Neural progenitor cell (in vitro differentiated cells): Measurements from ENCODE around the gene COX6B1. TPM values are rescaled to one million over a fixed set of nuclear protein-coding genes. Genes with fewer than 3 reads are reported as not detected.

ENCODE experiments used
- DNase-seq: peaks from one replicate; pipeline ENCODE4 v3.0.0-alpha.2; 2016; ENCODE audit warnings: low spot score
- H2AFZ ChIP-seq: fragments of 200-600 bp; sonication (generic); replicated peaks from 2 replicates; pipeline ENCODE4 v1.6.1; 2016; ENCODE audit warnings: antibody characterized with exemption
- H3F3A ChIP-seq: fragments of 200-600 bp; sonication (generic); 2 replicates; pipeline ENCODE4 v1.6.1; 2016; ENCODE audit warnings: antibody characterized with exemption, low read depth
- H3K27ac ChIP-seq: fragments of 200-600 bp; sonication (generic); 2 replicates; pipeline ENCODE4 v1.5.1; 2016; ENCODE audit warnings: mild to moderate bottlenecking
- H3K27me3 ChIP-seq: fragments of 200-600 bp; sonication (generic); 2 replicates; pipeline ENCODE4 v1.6.1; 2016; ENCODE audit warnings: mild to moderate bottlenecking, moderate library complexity
- H3K36me3 ChIP-seq: fragments of 200-600 bp; sonication (generic); 2 replicates; pipeline ENCODE4 v1.5.1; 2016
- H3K4me1 ChIP-seq: fragments of 200-600 bp; sonication (generic); 2 replicates; pipeline ENCODE4 v1.6.1; 2016; ENCODE audit warnings: mixed run types
- H3K4me2 ChIP-seq: fragments of 200-600 bp; sonication (generic); 2 replicates; pipeline ENCODE4 v1.6.1; 2016
- H3K4me3 ChIP-seq: fragments of 200-600 bp; sonication (generic); 2 replicates; pipeline ENCODE4 v1.5.1; 2016
- H3K79me2 ChIP-seq: fragments of 200-600 bp; sonication (generic); 2 replicates; pipeline ENCODE4 v1.6.1; 2016; ENCODE audit warnings: low read depth
- H3K9ac ChIP-seq: fragments of 200-600 bp; sonication (generic); 2 replicates; pipeline ENCODE4 v1.6.1; 2016
- H3K9me3 ChIP-seq: fragments of 200-600 bp; sonication (generic); 2 replicates; pipeline ENCODE4 v1.5.1; 2016; ENCODE audit warnings: low read depth
- H4K20me1 ChIP-seq: fragments of 200-600 bp; sonication (generic); 2 replicates; pipeline ENCODE4 v1.6.1; 2016; ENCODE audit warnings: low read depth
- H3K27ac Mint-ChIP-seq: 3 replicates; pipeline ENCODE4 v1.8.0; 2021; ENCODE audit warnings: mixed read lengths
- H3K27me3 Mint-ChIP-seq: 2 replicates; pipeline ENCODE4 v1.8.0; 2022; ENCODE audit warnings: low read depth, mild to moderate bottlenecking, inconsistent platforms, moderate library complexity, mixed read lengths; ENCODE audit not compliant: insufficient read depth
- H3K36me3 Mint-ChIP-seq: 3 replicates; pipeline ENCODE4 v1.8.0; 2021; ENCODE audit warnings: mixed read lengths
- H3K4me1 Mint-ChIP-seq: 3 replicates; pipeline ENCODE4 v1.8.0; 2021; ENCODE audit warnings: mixed read lengths
- H3K4me3 Mint-ChIP-seq: 3 replicates; pipeline ENCODE4 v1.8.0; 2021; ENCODE audit warnings: mild to moderate bottlenecking, moderate library complexity, mixed read lengths
- H3K9me3 Mint-ChIP-seq: 3 replicates; pipeline ENCODE4 v1.8.0; 2020; ENCODE audit warnings: mixed read lengths
- CTCF ChIP-seq: fragments of 200-600 bp; sonication (generic); IDR thresholded peaks from 2 replicates; pipeline ENCODE4 v1.5.1; 2017; ENCODE audit warnings: antibody characterized with exemption, mild to moderate bottlenecking
- EZH2 ChIP-seq: fragments of 200-600 bp; sonication (generic); IDR thresholded peaks from 2 replicates; pipeline ENCODE4 v1.6.1; 2017; ENCODE audit warnings: antibody characterized with exemption, mild to moderate bottlenecking, moderate library complexity
- EZH2phosphoT487 ChIP-seq: fragments of 200-600 bp; sonication (generic); IDR thresholded peaks from 2 replicates; pipeline ENCODE4 v1.6.1; 2017; ENCODE audit warnings: antibody characterized with exemption
- total RNA-seq: library from RNA; depleted of rRNA; stranded (reverse); fragments of >200 nt; gene quantifications from 2 replicates; pipeline ENCODE4 v1.2.3, GENCODE V29; 2015; ENCODE audit warnings: low replicate concordance

Gene COX6B1
- total RNA-seq, 1 donor from 2014 or later: 403 TPM

DNA sequence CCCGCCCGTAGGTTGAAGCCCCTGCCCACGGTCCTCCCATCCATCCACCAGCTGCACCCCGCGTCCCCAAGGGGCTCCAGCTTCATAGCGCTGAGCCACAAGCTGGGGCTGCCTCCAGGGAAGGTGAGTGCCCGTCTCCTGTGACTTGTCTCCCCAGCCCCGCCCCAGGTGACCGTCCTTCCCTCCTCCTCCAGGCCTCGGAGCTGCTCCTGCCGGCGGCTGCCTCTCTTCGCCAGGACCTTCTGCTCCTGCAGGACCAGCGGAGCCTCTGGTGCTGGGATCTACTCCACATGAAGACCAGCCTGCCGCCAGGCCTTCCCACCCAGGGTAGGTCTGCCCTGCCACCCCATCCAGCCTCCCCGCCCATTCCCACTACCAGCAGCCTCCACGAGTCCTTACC lies 28.1 kb upstream of the COX6B1 start:
- Mint-ChIP-seq H3K4me3 (peak overlapping the region; percentile 13), H3K27ac (no peak overlapping the region), H3K27me3 (peaks cover 2% of the 10 kb centered on the region), H3K9me3 (no peaks in the 10 kb centered on the region), H3K36me3 (peaks cover 10% of the 10 kb centered on the region), H3K4me1 (no peaks in the 10 kb centered on the region)
- no peaks in the 10 kb centered on the region for H3K36me3 ChIP-seq
- no peaks in the 10 kb centered on the region for H3K79me2 ChIP-seq
- no peak for DNase-seq
- H4K20me1 ChIP-seq: no peaks in the 10 kb centered on the region
- H3K27me3 ChIP-seq: no peaks in the 10 kb centered on the region
- H3K9ac ChIP-seq: no peak overlapping the region
- H3K9me3 ChIP-seq: no peaks in the 10 kb centered on the region
- H3K4me1 ChIP-seq: no peaks in the 10 kb centered on the region
- H2AFZ ChIP-seq: no peak overlapping the region
- TF ChIP-seq EZH2: no peak
- TF ChIP-seq CTCF: no peak
- TF ChIP-seq EZH2phosphoT487: no peak
- no peaks in the 10 kb centered on the region for H3F3A ChIP-seq
- H3K27ac ChIP-seq: no peak overlapping the region
- H3K4me3 ChIP-seq: no peak overlapping the region
- H3K4me2 ChIP-seq: no peak overlapping the region

DNA sequence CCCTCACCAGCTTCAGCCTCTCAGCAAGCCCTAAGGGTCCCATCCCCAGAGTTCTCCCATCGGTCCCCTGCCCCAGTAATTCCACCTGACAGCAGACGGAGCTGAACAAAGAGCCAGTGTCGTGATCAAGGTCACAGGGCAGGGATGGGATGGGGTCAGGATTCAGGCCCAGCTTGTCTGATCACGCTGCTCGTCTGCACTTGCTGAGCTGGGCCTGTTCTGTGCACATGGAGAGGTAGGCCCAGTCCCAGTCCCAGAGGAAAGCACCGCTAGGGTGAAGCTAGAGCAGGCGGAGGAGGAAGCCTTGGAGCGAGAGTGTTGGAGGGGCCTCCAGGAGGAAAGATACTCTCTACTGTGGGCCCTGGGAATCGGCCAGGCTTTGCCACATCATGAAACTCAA lies 26.4 kb upstream of the COX6B1 start:
- Histone ChIP-seq H3K36me3 (no peaks in the 10 kb centered on the region), H3F3A (no peaks in the 10 kb centered on the region), H3K4me3 (no peak overlapping the region), H4K20me1 (no peaks in the 10 kb centered on the region), H3K9me3 (no peaks in the 10 kb centered on the region), H3K79me2 (no peaks in the 10 kb centered on the region), H3K4me2 (no peak overlapping the region), H2AFZ (no peak overlapping the region), H3K4me1 (no peaks in the 10 kb centered on the region), H3K27ac (no peak overlapping the region), H3K27me3 (no peaks in the 10 kb centered on the region), H3K9ac (no peak overlapping the region)
- no peak for DNase-seq
- Mint-ChIP-seq H3K36me3 (peaks cover 10% of the 10 kb centered on the region), H3K4me1 (no peaks in the 10 kb centered on the region), H3K27ac (peak overlapping the region; percentile 59), H3K4me3 (no peak overlapping the region), H3K27me3 (no peaks in the 10 kb centered on the region), H3K9me3 (no peaks in the 10 kb centered on the region)
- no peak for TF ChIP-seq CTCF
- no peak for TF ChIP-seq EZH2

DNA sequence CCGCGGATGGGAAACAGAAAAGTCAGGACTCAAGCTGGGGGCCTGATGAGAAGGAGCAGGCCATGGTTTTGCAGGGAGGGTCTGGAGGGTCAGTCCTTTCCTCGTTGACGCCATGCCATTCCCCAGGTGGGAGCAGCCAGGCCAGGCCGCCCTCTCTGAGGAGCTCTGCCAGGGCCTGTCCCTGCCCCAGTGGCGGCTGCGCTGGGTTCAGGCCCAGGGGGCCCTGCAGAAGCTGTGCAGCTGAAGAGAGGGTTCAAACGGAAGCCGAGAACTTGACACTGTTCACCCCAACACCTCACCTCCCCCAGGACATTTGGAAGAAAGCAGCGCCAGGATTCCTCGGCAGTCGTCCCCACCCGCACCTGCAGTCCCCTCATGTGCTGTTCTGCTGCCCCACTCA lies 25.4 kb upstream of the COX6B1 start:
- TF ChIP-seq CTCF (no peak), EZH2phosphoT487 (no peak), EZH2 (no peak)
- no peak for DNase-seq
- Histone ChIP-seq H3F3A (peaks cover 3% of the 10 kb centered on the region), H2AFZ (no peak overlapping the region), H3K4me1 (no peaks in the 10 kb centered on the region), H3K4me3 (no peak overlapping the region), H3K36me3 (no peaks in the 10 kb centered on the region), H3K27me3 (no peaks in the 10 kb centered on the region), H3K4me2 (no peak overlapping the region), H3K9ac (no peak overlapping the region), H3K79me2 (no peaks in the 10 kb centered on the region), H3K27ac (no peak overlapping the region), H4K20me1 (no peaks in the 10 kb centered on the region), H3K9me3 (no peaks in the 10 kb centered on the region)
- no peak overlapping the region for H3K4me3 Mint-ChIP-seq
- no peak overlapping the region for H3K27ac Mint-ChIP-seq
- no peaks in the 10 kb centered on the region for H3K4me1 Mint-ChIP-seq
- peaks cover 10% of the 10 kb centered on the region for H3K36me3 Mint-ChIP-seq
- H3K9me3 Mint-ChIP-seq: no peaks in the 10 kb centered on the region
- no peaks in the 10 kb centered on the region for H3K27me3 Mint-ChIP-seq
